ENCODE data around the gene SNCB.
"Not testable (repeated sequence)": the region's sequence is repeated elsewhere in the genome, so short reads cannot be mapped to it uniquely, and the experiment has no call there.

Gene SNCB

DNA sequence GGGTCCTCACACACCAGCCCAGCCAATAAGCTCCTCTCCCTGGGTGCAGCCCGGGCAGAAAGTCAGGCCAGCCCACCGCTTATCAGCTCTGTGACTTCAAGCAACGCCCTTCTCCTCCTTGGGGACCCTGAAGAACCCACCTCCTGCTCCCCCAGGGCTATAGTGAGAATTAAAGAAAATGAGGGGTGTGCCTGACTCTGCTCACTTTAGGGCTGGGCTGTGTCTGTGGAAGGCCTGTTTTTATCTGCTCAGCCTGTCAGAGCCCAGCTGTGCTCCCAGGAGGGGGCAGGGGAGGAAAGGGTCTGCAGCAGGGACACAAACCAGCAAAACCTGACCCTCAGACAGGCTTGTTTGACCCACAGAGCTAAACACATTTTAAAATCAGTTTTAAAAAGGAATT lies 24.3 kb downstream of the SNCB start:
- TF ChIP-seq, protein P1, sequence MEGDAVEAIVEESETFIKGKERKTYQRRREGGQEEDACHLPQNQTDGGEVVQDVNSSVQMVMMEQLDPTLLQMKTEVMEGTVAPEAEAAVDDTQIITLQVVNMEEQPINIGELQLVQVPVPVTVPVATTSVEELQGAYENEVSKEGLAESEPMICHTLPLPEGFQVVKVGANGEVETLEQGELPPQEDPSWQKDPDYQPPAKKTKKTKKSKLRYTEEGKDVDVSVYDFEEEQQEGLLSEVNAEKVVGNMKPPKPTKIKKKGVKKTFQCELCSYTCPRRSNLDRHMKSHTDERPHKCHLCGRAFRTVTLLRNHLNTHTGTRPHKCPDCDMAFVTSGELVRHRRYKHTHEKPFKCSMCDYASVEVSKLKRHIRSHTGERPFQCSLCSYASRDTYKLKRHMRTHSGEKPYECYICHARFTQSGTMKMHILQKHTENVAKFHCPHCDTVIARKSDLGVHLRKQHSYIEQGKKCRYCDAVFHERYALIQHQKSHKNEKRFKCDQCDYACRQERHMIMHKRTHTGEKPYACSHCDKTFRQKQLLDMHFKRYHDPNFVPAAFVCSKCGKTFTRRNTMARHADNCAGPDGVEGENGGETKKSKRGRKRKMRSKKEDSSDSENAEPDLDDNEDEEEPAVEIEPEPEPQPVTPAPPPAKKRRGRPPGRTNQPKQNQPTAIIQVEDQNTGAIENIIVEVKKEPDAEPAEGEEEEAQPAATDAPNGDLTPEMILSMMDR (IDR thresholded peaks at IDR 0.05), result no peak
- peaks cover 0 to 10% of the 10 kb centered on the region in 2 experiments for H3K4me1 ChIP-seq (ENCODE audit: control insufficient read depth in 1 of 2, insufficient read depth in 1 of 2, low read depth in 1 of 2, low read length in 1 of 2)

DNA sequence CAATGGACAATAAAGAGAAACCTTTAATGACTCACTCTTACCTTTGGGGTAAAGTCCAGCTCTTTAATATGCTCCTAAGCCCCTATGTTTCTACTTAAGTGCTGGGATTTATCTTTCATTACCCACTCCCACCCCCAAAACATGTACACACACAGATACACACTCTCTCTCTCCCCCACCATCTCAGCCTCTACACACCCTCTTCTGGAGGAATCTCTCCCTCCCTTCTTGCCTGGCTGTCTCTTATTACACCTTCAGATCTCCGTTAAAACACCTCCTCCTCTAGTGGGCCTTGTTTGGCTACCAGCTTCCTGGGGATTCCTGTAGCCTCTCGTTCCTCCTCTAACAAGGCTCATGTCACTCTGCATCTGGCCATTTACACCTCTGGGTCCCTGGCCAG lies 27.2 kb downstream of the SNCB start:
- TF ChIP-seq, protein P1 (IDR thresholded peaks at IDR 0.05), result no peak
- peaks cover 94% of the 10 kb centered on the region for H3K27me3 ChIP-seq
- H3K27ac ChIP-seq, result no peak overlapping the region
- H3K36me3 ChIP-seq, result no peaks in the 10 kb centered on the region
- no peak overlapping the region for H3K4me3 ChIP-seq (ENCODE audit: low read depth in 1 of 2, low read length in 1 of 2)
- H3K9me3 ChIP-seq, result no peaks in the 10 kb centered on the region
- H3K4me1 ChIP-seq (ENCODE audit: control insufficient read depth in 1 of 2, insufficient read depth in 1 of 2, low read depth in 1 of 2, low read length in 1 of 2), result no peaks in the 10 kb centered on the region

More for the DNA sequence above, 24.3 kb downstream of the SNCB start:
- Histone ChIP-seq H3K4me3 (ENCODE audit: low read depth in 1 of 2, low read length in 1 of 2) (no peak overlapping the region), H3K27ac (no peak overlapping the region), H3K36me3 (no peaks in the 10 kb centered on the region), H3K27me3 (peaks cover 99% of the 10 kb centered on the region), H3K9me3 (no peaks in the 10 kb centered on the region)

DNA sequence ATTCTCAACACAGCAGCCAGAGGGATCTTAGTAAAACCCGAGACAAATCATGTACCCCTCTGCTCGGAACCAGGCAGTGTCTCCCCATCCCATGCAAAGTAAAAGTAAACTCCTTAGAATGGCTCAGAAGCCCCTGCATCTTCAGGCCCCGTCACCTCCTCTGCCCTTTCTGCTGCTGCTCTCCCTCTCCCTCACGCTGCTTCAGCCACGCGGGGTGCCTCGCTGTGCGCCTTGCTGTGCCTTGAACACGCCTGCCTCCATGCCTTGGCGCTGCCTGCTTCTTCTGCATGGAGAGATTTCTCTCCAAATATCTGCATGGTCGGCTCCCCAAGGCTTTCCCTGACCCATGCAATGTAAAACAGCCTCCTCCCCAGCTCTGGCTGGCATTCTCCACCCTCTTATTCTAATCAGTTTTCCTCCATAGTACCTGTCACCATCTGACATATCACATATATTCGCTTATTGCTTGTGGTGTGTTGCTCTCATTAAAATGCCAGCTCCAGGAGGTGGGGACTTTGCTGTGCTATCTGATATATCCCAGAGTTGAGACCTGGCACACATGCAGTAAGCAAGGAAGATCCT lies 28.3 kb downstream of the SNCB start:
- no peaks in the 10 kb centered on the region for H3K9me3 ChIP-seq
- H3K36me3 ChIP-seq, result no peaks in the 10 kb centered on the region
- H3K4me3 ChIP-seq (ENCODE audit: low read depth in 1 of 2, low read length in 1 of 2), result no peak overlapping the region
- H3K27ac ChIP-seq, result no peak overlapping the region
- H3K4me1 ChIP-seq (ENCODE audit: control insufficient read depth in 1 of 2, insufficient read depth in 1 of 2, low read depth in 1 of 2, low read length in 1 of 2), result peaks cover 0 to 6% of the 10 kb centered on the region in 2 experiments
- peaks cover 94% of the 10 kb centered on the region for H3K27me3 ChIP-seq
- TF ChIP-seq, protein P1 (IDR thresholded peaks at IDR 0.05), result no peak

DNA sequence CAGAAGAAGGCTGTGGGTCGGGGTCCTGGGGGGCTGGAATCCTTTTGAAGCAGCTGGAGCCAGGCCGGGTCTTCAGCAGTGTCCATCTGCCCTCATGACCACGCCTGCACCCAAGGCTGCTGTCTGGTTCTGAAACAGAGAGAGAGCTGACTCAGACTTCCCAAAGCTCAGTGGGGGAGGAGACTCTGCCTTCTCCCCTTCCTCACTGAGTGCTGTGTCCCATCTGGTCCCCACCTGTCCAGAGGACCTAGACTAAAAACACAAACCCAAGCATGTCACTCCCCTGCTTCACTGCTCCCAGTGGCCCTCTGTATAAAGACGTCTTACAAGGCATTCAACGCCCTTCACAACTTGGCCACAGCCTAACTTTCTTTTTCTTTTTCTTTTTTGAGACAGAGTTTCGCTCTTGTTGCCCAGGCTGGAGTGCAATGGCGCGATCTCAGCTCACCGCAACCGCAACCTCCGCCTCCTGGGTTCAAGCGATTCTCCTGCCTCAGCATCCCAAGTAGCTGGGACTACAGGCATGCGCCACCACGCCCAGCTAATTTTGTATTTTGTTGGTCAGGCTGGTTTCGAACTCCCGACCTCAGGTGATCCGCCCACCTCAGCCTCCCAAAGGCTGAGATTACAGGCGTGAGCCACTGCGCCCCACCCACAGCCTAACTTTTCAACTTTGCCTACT lies 30.4 kb downstream of the SNCB start:
- not testable (repeated sequence) for H3K36me3 ChIP-seq; H3K27ac ChIP-seq; H3K9me3 ChIP-seq; H3K4me3 ChIP-seq (ENCODE audit: low read depth in 1 of 2, low read length in 1 of 2); H3K4me1 ChIP-seq (ENCODE audit: control insufficient read depth in 1 of 2, insufficient read depth in 1 of 2, low read depth in 1 of 2, low read length in 1 of 2)
- H3K27me3 ChIP-seq, result peaks cover 94% of the 10 kb centered on the region

DNA sequence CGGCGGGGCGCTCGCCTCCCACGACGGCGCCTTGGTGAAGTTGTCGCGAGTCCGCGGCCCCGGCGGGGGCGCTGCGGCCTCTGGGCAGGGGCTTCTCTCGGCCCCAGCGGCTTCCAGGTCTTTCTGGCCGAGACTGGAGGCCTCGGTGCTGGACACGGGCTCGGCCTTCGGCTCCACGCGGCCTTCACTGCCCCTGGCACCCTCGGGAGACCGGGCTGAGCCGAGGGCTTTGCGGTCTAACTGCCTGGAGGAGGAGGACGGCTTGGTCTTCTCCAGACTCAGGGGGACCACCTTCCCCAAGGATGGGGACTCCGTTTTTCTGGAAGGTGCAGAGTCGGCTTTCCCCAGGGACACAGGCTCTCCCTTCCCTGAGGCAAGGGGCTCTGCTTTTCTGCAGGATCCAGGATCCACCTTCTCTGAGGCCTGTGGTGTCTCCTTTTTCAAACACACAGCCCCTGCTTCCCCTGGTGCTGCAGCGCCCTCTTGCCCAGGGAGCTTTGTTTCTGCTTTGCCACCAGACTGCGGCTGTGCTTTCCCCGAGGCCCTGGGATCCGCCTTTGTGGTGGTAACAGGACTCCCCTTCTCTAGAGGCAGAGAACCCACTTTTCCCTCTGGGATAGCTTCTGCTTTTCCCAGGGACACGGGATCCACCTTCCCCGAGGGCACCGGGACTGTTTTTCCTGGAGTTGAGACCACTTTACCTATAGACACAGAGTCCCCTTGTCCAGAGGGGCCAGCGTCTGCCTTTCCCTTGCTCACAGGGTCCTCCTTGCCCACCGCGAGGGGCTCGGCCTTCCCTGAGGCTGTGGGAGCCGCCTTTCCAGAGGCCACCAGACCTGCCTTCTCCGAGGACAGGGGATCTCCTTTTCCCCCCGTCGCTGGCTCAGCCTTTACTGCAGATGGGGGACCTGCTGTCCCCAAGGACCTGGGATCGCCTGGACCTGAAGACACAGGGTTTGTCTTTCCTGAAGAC lies 32.6 kb downstream of the SNCB start:
- H3K36me3 ChIP-seq, result no peaks in the 10 kb centered on the region
- H3K27me3 ChIP-seq, result peaks cover 94% of the 10 kb centered on the region
- H3K27ac ChIP-seq, result no peak overlapping the region
- peaks cover 5 to 6% of the 10 kb centered on the region in 2 experiments for H3K4me1 ChIP-seq (ENCODE audit: control insufficient read depth in 1 of 2, insufficient read depth in 1 of 2, low read depth in 1 of 2, low read length in 1 of 2)
- TF ChIP-seq, protein P1 (IDR thresholded peaks at IDR 0.05), result no peak
- H3K9me3 ChIP-seq, result no peaks in the 10 kb centered on the region
- H3K4me3 ChIP-seq (ENCODE audit: low read depth in 1 of 2, low read length in 1 of 2), result no peak overlapping the region

Measured in neutrophil (primary cell).